GM20000 (cell line): ENCODE results near the gene TRPC4AP.
A peak's percentile ranks its signal among the peaks of the same experiment; 100 is the strongest.

Experiments
- DNase-seq: peaks from one replicate; pipeline ENCODE4 v3.0.0; 2012; ENCODE audit warnings: low spot score
- TF ChIP-seq, protein P1 (sequence below): IDR thresholded peaks from 2 replicates; pipeline ENCODE4 v1.5.1; 2012; ENCODE audit warnings: mild to moderate bottlenecking, control low read depth; ENCODE audit errors: extremely low read depth, missing control alignments

Gene TRPC4AP, protein sequence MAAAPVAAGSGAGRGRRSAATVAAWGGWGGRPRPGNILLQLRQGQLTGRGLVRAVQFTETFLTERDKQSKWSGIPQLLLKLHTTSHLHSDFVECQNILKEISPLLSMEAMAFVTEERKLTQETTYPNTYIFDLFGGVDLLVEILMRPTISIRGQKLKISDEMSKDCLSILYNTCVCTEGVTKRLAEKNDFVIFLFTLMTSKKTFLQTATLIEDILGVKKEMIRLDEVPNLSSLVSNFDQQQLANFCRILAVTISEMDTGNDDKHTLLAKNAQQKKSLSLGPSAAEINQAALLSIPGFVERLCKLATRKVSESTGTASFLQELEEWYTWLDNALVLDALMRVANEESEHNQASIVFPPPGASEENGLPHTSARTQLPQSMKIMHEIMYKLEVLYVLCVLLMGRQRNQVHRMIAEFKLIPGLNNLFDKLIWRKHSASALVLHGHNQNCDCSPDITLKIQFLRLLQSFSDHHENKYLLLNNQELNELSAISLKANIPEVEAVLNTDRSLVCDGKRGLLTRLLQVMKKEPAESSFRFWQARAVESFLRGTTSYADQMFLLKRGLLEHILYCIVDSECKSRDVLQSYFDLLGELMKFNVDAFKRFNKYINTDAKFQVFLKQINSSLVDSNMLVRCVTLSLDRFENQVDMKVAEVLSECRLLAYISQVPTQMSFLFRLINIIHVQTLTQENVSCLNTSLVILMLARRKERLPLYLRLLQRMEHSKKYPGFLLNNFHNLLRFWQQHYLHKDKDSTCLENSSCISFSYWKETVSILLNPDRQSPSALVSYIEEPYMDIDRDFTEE

DNA sequence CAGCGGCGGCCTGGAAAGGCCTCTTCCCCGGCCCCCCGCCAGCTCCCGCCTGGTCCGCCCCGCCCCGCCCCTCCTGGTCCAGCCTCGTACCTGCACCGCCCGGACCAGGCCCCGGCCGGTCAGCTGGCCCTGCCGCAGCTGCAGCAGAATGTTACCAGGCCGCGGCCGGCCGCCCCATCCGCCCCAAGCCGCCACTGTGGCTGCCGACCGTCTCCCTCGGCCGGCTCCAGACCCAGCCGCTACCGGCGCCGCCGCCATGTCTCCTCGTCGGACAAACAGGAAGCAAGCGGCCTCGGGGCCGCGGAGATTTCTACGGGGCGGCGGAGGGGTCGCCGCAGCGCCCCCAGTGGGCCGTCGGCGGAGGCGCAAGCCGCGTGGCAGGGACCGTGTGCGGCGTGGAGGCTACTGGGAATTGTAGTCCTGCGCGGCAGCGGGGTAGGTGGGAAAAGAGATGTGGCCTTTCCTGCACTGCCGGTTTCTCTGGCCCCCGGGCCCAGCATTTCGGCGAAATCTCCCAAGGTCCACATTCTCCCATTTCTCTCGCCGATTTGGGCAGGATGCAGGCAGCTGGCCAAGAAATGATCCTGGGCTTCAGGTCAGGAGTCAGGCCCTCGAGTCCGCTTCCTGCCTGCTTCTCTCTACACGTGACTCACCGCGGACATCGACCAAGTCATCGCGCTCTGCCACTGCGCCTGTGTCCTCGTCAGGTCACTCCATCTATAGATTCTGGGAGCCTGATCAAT lies at the start of gene TRPC4AP:
Gene TRPC4AP (minus strand): TSS at position 284 of the 743 bp plus-strand sequence. CDS start 26 bp downstream, at position 258.
- peak; percentile 94 for DNase-seq
- TF ChIP-seq, protein P1, sequence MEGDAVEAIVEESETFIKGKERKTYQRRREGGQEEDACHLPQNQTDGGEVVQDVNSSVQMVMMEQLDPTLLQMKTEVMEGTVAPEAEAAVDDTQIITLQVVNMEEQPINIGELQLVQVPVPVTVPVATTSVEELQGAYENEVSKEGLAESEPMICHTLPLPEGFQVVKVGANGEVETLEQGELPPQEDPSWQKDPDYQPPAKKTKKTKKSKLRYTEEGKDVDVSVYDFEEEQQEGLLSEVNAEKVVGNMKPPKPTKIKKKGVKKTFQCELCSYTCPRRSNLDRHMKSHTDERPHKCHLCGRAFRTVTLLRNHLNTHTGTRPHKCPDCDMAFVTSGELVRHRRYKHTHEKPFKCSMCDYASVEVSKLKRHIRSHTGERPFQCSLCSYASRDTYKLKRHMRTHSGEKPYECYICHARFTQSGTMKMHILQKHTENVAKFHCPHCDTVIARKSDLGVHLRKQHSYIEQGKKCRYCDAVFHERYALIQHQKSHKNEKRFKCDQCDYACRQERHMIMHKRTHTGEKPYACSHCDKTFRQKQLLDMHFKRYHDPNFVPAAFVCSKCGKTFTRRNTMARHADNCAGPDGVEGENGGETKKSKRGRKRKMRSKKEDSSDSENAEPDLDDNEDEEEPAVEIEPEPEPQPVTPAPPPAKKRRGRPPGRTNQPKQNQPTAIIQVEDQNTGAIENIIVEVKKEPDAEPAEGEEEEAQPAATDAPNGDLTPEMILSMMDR, result peak; percentile 87

DNA sequence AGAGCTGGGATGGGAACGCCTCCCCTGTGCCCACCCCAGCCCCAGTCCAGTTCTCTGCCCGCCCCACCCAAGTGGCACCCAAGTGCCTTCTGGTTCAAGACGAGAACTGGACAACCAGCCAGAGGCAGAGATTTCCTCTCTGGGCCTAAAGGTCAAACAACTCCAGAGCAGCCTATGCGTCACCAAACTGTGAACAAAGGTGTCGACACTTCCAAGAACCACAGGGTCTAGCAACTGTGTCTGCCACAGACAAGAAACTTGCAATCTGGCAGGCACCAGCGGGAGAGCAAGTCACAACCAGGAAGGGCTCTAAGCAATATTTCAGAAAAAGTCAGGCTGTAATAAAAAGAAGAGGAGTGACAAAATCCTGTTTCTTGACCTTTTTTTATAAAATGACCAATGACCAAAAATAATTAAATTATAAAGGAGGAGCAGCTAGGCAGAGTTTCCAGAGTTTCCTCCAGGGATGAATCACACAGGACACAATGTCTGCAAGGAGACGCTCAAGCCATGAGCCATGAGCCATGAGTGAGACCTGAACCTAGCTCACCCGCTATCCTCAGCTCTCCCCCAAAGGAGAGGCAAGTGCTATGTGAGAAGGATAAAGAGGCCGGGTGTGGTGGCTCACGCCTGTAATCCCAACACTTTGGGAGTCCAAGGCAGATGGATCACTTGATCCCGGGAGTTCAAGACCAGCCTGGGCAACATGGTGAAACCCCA lies 43.4 kb upstream of the TRPC4AP start:
- DNase-seq, result no peak
- TF ChIP-seq, protein P1, result no peak

DNA sequence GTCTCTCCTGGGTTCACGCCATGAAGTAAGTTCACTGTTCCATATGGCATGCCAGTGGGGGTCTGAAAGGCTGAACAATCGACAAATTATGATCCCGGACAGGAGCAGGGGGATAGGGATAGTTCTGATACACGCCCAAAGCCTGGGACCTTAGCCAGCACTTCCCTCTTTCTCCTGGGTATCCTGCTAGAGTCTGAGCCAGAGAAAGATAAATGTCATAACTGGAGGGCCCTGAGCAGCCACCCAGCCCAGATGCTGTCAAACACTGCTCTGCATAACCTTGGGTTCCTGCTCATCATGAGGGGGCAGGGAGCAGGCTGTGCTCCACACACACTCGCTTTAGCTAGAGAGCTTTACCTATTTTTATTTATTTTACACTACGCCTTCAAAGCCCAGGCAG lies 42.3 kb upstream of the TRPC4AP start:
- DNase-seq, result no peak
- TF ChIP-seq, protein P1, result no peak

DNA sequence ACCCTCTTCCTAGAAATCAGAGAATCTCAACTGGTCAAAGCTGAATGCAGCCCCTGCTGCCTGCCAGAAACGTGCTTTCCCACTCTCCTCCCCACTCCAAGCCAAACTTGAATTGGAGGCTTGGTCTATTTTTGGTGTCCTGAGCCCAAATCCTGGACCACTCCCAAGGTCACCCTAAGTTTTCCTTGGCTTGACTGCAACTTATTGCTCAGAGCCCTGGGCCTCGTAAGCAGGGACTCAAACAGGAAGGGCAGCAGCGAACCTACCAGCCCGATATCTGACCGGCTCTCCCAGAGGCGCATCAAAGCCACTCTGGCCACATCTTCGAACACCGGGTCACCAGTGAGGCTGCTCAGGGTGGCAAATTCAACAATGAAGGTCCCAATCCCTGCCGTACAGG lies 41.9 kb upstream of the TRPC4AP start:
- DNase-seq, result no peak

DNA sequence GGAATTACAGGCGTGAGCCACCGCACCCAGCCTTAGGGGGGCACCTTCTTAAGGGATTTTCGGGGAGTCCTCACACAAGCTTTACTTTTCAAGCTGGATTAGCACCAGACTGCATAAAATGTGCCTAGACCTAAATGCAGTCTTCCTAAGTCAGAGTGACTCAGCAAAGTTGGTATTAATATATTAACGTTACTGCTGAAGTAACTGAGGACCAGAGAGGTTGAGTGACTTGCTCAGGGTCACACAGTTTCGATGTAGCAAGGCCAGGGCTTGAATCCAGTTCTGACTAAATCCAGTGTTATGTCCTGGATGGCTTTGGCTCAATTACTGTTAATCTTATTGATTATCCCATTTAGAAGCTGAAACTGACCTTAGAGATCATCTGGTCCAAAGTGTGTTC lies 41.1 kb upstream of the TRPC4AP start:
- no peak for DNase-seq

More for the DNA sequence above, 41.9 kb upstream of the TRPC4AP start:
- TF ChIP-seq, protein P1, result no peak

DNA sequence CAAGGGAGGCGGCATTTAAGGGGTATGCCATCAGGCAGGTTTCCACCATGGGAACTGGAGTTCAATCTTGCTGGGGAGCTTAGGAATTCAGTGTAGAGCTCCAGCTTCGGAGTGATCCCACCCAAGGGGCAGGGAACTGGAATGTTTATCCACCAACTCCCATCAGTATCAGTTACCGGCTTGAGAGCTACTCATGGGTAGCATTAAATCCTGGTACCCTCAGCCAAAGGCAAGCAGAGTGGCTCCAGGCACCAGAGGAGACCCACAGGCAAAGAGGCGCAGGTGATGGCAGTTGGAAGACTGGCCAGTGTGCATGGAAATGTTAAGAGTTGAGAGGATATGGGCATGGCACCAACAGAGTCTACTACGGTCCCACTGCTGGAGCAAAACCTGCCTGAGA lies 40.4 kb upstream of the TRPC4AP start:
- no peak for DNase-seq
- TF ChIP-seq, protein P1, result no peak

More for the DNA sequence above, 41.1 kb upstream of the TRPC4AP start:
- TF ChIP-seq, protein P1, result no peak
